Effector memory CD8-positive, alpha-beta T cell (primary cell): ENCODE measurements around the gene CAMK1.
A peak's percentile ranks its signal among the peaks of the same experiment; 100 is the strongest.
"Not testable (repeated sequence)": the region's sequence is repeated elsewhere in the genome, so short reads cannot be mapped to it uniquely, and the experiment has no call there.

ENCODE experiments used
- ATAC-seq: fragments of 150-1000 bp; cut with Tn5 transposase; replicated peaks from 2 replicates; pipeline ENCODE4 v1.10.0; 2021; ENCODE audit warnings: mild to moderate bottlenecking, moderate library complexity
- DNase-seq, 3 experiments: peaks; one replicate each; pipeline ENCODE4 v3.0.0; 2021
- H3K27ac Mint-ChIP-seq, 2 donors: one replicate each; pipeline ENCODE4 v1.8.0; 2022; ENCODE audit warnings: mild to moderate bottlenecking in 2 of 2, mixed read lengths in 2 of 2, moderate library complexity in 2 of 2
- H3K27me3 Mint-ChIP-seq, 2 donors: one replicate each; pipeline ENCODE4 v1.8.0; 2022; ENCODE audit warnings: mixed read lengths in 2 of 2
- H3K36me3 Mint-ChIP-seq: one replicate; pipeline ENCODE4 v1.8.0; 2022; ENCODE audit warnings: mild to moderate bottlenecking, moderate library complexity, mixed read lengths; ENCODE audit not compliant: insufficient read depth
- H3K4me1 Mint-ChIP-seq, 2 donors: one replicate each; pipeline ENCODE4 v1.8.0; 2022; ENCODE audit warnings: low read depth in 2 of 2, mixed read lengths in 2 of 2
- H3K4me3 Mint-ChIP-seq, 2 donors: one replicate each; pipeline ENCODE4 v1.8.0; 2022; ENCODE audit warnings: mild to moderate bottlenecking in 2 of 2, mixed read lengths in 2 of 2, moderate library complexity in 2 of 2
- H3K9me3 Mint-ChIP-seq, 2 donors: one replicate each; pipeline ENCODE4 v1.8.0; 2022; ENCODE audit warnings: mixed read lengths in 2 of 2

The CAMK1 gene

DNA sequence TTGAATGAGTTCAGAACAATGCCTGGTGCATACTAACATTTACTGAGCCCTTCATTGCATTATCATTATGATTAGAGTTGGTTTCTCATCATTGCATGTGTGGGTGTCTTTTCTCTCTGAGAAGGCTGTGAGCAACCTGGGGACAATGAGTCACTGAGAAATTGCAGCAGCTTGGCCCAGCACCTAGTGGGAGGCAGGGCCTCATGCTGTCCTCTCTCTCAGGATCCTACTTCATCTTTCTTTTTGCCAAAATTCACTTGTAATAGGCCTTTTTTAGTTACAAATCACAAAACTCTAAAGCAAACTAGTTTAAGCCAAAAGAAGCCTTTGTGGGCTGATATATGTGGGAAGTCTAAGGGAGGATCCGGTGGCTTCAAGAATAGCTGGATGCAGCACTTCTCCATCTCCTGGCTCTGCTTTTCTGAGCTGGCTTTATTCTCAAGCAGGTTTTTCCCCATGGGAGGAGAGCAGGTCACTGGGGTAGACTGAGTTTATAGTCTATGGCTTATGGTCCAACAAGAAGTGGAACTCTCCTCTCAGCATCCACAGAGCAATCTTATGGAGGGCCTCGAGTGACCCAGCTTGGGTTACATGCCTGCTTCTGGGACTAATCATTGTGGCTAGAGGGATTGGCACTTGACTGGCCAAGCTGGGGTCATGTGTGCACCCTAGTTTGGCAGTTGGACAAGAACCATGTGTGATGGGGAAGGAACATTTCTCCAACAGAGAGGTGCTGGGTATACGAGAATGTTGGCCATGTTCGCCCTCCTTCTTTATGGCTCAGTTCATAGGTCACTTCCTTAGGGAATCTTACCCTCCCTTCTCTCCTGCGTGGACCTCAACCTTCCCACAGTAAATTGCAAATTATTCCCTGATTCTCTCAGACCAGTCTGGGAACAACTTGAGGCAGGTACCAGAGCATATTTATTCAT lies 8.7 kb upstream of the CAMK1 start:
- Mint-ChIP-seq H3K36me3 (peaks cover 8% of the 10 kb centered on the region), H3K27me3 (no peaks in the 10 kb centered on the region), H3K27ac (peak overlapping the region; percentile 85 to 95), H3K4me1 (peaks cover 36 to 40% of the 10 kb centered on the region in 2 donors), H3K9me3 (no peaks in the 10 kb centered on the region), H3K4me3 (peak overlapping the region; percentile 68 to 71)
- DNase-seq (no peak), ATAC-seq (no peak)

DNA sequence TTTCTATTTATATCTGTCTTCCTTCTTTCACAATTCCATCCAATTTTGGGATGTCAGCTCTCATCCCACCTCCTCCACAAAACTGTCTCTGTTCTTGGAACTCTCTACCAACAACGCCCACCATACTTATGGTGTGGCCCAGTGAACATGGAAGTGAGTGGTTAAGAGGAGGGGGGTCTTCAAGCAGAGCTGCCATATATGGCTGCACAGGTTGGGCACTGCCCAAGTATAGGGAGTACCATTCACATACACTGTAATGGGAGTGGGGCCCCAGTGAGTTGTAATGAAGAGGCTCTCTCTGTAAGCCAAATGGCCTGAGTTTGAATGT lies 7.9 kb upstream of the CAMK1 start:
- ATAC-seq, result no peak
- Mint-ChIP-seq H3K4me3 (no peak overlapping the region), H3K4me1 (peaks cover 31 to 40% of the 10 kb centered on the region in 2 donors), H3K36me3 (peaks cover 4% of the 10 kb centered on the region), H3K9me3 (no peaks in the 10 kb centered on the region), H3K27me3 (no peaks in the 10 kb centered on the region), H3K27ac (no peak overlapping the region)
- no peak for DNase-seq

DNA sequence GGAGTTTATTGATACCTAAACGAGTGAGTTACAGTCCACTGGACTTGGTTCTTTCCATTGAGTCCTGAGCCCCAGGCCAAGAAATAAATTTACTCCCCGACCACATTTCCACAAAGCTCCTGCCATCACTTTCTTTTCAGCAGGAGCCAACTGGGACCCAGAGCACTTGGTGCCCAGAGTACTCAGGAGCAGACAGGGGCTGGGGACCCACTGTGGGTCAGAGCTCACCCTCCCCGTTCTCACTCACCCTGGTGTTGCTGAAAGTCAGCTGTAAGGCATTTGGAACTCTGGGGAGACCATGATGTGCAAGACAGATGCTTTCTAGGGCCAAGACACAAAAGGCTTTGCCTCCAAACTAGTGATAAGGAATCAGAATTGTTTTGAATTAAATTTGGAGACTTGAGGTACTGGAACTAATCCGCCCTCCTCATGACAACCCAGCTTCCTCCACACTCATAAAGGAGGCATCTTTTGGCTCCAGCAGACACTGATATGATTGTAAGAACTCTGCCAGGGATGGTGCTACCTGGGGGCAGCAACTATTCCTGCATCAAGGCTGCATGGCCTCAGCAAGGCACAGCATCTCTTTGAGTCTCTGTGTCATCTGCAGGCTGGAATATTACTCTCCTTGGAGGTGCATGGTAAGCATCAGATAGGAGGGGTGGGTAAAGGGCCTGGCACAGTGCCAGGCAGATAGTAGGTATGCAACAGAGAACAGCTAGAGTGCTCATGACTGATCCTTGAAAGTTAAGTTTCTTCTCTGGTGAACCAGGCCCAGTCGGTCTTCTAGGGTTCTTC lies 7.3 kb upstream of the CAMK1 start:
- peaks cover 26 to 36% of the 10 kb centered on the region in 2 donors for H3K4me1 Mint-ChIP-seq

DNA sequence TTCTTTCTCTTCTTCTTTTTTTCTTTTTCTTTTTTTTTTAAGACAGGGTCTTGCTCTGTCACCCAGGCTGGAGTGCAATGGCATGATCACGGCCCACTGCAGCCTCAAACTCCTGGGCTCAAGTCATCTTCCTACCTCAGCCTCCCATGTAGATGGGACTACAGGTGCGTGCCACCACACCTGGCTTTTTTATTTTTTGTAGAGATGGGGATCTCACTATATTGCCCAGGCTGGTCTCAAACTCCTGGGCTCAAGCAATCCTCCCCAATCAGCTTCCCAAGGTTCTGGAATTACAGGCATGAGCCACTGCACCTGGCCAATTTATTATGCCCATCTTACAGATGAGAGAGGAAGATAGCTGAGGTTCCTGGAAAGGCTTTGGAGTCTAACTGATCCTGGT lies 1.3 kb upstream of the CAMK1 start:
- peak overlapping the region in 1 of 2 donors; percentile 74 for H3K27ac Mint-ChIP-seq
- H3K4me3 Mint-ChIP-seq, result peak overlapping the region; percentile 40 to 44
- not testable (repeated sequence) for ATAC-seq, H3K9me3 Mint-ChIP-seq, H3K27me3 Mint-ChIP-seq, H3K36me3 Mint-ChIP-seq, DNase-seq
- peaks cover 21 to 23% of the 10 kb centered on the region in 2 donors for H3K4me1 Mint-ChIP-seq

More for the DNA sequence above, 7.3 kb upstream of the CAMK1 start:
- no peak for ATAC-seq
- H3K9me3 Mint-ChIP-seq, result no peaks in the 10 kb centered on the region
- H3K27ac Mint-ChIP-seq, result no peak overlapping the region
- no peak for DNase-seq
- no peaks in the 10 kb centered on the region for H3K27me3 Mint-ChIP-seq
- H3K36me3 Mint-ChIP-seq, result peaks cover 4% of the 10 kb centered on the region
- H3K4me3 Mint-ChIP-seq, result no peak overlapping the region

DNA sequence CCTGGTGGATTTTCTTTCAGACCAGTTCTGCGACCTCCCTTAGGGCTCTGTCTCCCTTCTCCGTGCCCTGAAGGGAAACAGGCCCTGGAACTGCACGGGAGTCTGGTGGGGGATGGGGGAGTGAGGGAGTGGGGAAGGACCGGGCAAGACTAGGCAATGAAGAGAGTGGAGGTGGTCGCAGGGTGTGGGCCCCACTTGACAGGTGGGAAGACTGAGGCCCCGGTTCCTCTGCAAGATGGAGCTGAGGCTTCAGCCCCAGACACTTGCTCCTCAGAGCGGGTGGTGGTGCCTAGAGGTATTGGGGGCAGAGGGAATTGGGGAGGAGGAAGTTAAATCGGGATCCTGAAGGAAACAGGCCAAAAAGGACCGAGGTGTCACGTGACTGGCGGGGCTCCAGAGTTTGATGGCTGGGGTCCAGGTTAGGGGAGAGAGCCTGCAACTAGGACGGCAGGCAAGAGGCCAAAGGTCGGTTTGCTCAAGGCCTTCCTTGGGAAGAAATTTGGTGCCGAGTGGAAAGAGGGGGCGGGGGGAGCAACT lies 597 bp upstream of the CAMK1 start:
- peak overlapping the region in 1 of 2 donors; percentile 73 for H3K27ac Mint-ChIP-seq
- peak overlapping the region; percentile 44 to 47 for H3K4me3 Mint-ChIP-seq
- no peak for ATAC-seq
- no peaks in the 10 kb centered on the region for H3K9me3 Mint-ChIP-seq
- no peak for DNase-seq
- H3K36me3 Mint-ChIP-seq, result peaks cover 3% of the 10 kb centered on the region
- peaks cover 21 to 23% of the 10 kb centered on the region in 2 donors for H3K4me1 Mint-ChIP-seq
- H3K27me3 Mint-ChIP-seq, result no peaks in the 10 kb centered on the region

DNA sequence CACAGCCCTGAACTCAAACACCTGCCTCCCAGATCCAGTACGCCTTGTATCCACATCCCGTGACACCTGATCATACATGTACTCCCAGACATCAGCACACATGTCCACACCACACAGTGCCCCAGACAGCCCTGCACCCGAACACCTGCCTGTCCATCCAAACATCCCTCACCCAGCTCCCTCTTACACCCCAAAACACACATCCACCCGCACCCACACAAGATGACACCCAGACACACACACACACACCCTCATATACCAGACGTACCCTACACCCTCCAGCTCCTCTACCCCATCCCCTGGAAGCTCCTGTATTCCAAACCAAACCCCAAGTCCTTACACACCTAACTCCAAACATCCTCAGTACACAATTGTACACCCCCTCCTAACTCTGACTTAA lies 735 bp downstream of the CAMK1 start:
- ATAC-seq (no peak), DNase-seq (no peak)
- H3K36me3 Mint-ChIP-seq, result peaks cover 3% of the 10 kb centered on the region
- peaks cover 21 to 23% of the 10 kb centered on the region in 2 donors for H3K4me1 Mint-ChIP-seq
- H3K9me3 Mint-ChIP-seq, result no peaks in the 10 kb centered on the region
- no peaks in the 10 kb centered on the region for H3K27me3 Mint-ChIP-seq
- peak overlapping the region; percentile 2 to 75 for H3K27ac Mint-ChIP-seq
- peak overlapping the region; percentile 44 to 47 for H3K4me3 Mint-ChIP-seq

GRCh38 chr3:9768141-9768775 lies 1.5 kb downstream of the CAMK1 start:
- H3K27ac Mint-ChIP-seq, result peak overlapping the region; percentile 70 to 75
- H3K9me3 Mint-ChIP-seq, result no peaks in the 10 kb centered on the region
- ATAC-seq (no peak), DNase-seq (no peak)
- no peaks in the 10 kb centered on the region for H3K27me3 Mint-ChIP-seq
- peaks cover 21 to 23% of the 10 kb centered on the region in 2 donors for H3K4me1 Mint-ChIP-seq
- peaks cover 3% of the 10 kb centered on the region for H3K36me3 Mint-ChIP-seq
- peak overlapping the region; percentile 4 to 44 for H3K4me3 Mint-ChIP-seq

GRCh38 chr3:9767418-9767817 lies 2.3 kb downstream of the CAMK1 start:
- no peak for ATAC-seq
- H3K4me3 Mint-ChIP-seq, result peak overlapping the region; percentile 4
- peak overlapping the region; percentile 70 to 75 for H3K27ac Mint-ChIP-seq
- no peak for DNase-seq
- H3K4me1 Mint-ChIP-seq, result peaks cover 21 to 23% of the 10 kb centered on the region in 2 donors
- H3K9me3 Mint-ChIP-seq, result no peaks in the 10 kb centered on the region
- no peaks in the 10 kb centered on the region for H3K27me3 Mint-ChIP-seq
- peaks cover 3% of the 10 kb centered on the region for H3K36me3 Mint-ChIP-seq

GRCh38 chr3:9765865-9766264 lies 3.9 kb downstream of the CAMK1 start:
- Mint-ChIP-seq H3K9me3 (no peaks in the 10 kb centered on the region), H3K27ac (peak overlapping the region in 1 of 2 donors; percentile 70), H3K4me1 (peaks cover 21 to 23% of the 10 kb centered on the region in 2 donors), H3K27me3 (no peaks in the 10 kb centered on the region), H3K4me3 (no peak overlapping the region), H3K36me3 (peaks cover 3% of the 10 kb centered on the region)
- ATAC-seq, result no peak
- DNase-seq, result no peak

DNA sequence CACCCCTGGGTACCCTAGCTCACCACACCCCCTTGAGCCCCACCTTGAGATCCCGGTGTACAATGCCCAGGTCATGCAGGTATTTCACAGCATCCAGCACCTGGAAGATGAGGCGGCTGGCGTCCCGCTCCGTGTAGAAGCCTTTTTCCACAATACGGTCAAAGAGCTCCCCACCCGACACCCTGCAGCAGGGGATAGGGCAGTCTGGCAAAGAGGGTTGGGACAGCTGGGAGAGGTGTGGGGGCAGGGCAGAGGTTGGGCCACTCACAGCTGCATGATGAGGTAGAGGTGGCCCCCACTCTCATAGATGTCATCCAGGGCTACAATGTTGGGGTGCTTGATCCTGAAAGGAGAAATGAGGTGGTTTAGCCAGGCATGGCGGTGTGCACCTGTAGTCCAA lies 6.9 kb downstream of the CAMK1 start:
- peaks cover 6 to 8% of the 10 kb centered on the region in 2 donors for H3K4me1 Mint-ChIP-seq
- no peaks in the 10 kb centered on the region for H3K27me3 Mint-ChIP-seq
- H3K4me3 Mint-ChIP-seq, result no peak overlapping the region
- no peak overlapping the region for H3K27ac Mint-ChIP-seq
- peaks cover 4% of the 10 kb centered on the region for H3K36me3 Mint-ChIP-seq
- DNase-seq (no peak), ATAC-seq (no peak)
- no peaks in the 10 kb centered on the region for H3K9me3 Mint-ChIP-seq

DNA sequence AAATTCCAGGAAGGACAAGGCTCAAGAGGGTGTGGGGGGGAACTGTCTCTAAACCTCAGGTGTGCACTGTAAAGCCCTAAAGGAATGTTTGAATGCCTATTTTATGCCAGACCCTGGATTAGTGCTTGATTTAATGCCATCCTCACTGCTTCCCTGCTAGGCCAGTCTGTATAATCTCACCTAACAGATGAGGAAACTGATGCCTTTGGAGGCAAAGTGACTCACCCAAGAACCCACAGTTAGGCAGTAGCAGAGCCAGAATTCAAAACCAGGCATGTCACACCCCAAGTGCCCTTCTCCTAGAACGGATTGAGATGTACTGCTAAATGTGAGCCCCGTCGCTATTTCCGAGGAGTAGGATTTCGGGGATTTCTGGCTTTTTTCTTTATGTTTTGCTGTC lies 7.8 kb downstream of the CAMK1 start:
- H3K4me1 Mint-ChIP-seq, result peaks cover 2 to 3% of the 10 kb centered on the region in 2 donors

DNA sequence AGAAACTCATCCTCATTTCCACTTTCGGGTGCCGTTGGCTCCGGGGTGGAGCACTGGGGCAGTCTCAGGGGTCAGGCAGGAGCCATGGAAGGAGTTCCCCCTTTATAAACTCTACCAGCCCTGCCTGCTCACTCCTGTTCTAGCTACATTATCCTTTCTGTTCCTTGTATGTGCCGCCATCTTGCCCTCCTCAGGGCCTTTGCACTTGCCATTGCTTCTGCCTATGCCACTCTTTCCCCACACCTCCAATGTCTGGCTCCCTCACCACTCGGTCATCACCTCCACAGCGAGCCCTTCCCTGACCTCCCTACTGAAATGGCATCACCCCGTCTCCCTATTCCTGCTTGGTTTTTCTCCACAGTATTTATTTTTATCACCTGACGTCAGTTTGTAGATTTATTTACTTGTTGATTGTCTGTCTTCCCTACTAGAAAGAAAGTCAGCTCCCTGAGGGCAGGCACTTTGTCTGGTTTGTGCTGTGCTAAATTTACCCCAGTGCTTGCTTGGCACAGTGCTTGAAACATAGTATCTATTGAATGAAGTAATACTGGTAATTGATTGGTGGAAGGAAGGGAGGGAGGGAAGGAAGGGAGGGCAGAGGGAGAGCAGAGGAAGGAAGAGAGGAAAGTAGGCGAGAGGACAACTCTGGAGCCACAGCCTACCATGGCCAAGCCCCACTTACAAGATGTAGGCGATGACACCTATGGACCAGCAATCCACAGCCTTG lies 8.8 kb downstream of the CAMK1 start:
- ATAC-seq, result no peak
- H3K27ac Mint-ChIP-seq, result peak overlapping the region in 1 of 2 donors; percentile 52

More for the DNA sequence above, 7.8 kb downstream of the CAMK1 start:
- ATAC-seq (no peak), DNase-seq (no peak)
- no peak overlapping the region for H3K4me3 Mint-ChIP-seq
- no peaks in the 10 kb centered on the region for H3K27me3 Mint-ChIP-seq
- peaks cover 4% of the 10 kb centered on the region for H3K36me3 Mint-ChIP-seq
- H3K27ac Mint-ChIP-seq, result no peak overlapping the region
- no peaks in the 10 kb centered on the region for H3K9me3 Mint-ChIP-seq

More for the DNA sequence above, 8.8 kb downstream of the CAMK1 start:
- Mint-ChIP-seq H3K27me3 (no peaks in the 10 kb centered on the region), H3K9me3 (no peaks in the 10 kb centered on the region), H3K4me1 (no peaks in the 10 kb centered on the region), H3K4me3 (no peak overlapping the region), H3K36me3 (peaks cover 8% of the 10 kb centered on the region)
- no peak for DNase-seq
